Activated CD8-positive, alpha-beta memory T cell treated with anti-CD3 and anti-CD28 coated beads for 1 hour (primary cell): ENCODE results near the gene PSMB8.
A peak's percentile ranks its signal among the peaks of the same experiment; 100 is the strongest.

Source experiments
- DNase-seq, 2 donors: peaks; one replicate each; pipeline ENCODE4 v3.0.0-alpha.2; 2020; ENCODE audit warnings: low read depth in 1 of 2; ENCODE audit errors: extremely low read depth in 1 of 2

The PSMB8 gene

GRCh38 chr6:32857156-32857891, 13.5 kb upstream of the PSMB8 start:
- DNase-seq, result no peak

GRCh38 chr6:32855467-32856174, 11.8 kb upstream of the PSMB8 start:
- no peak for DNase-seq

GRCh38 chr6:32854376-32855178, 10.7 kb upstream of the PSMB8 start:
- DNase-seq, result peak in 1 of 2 donors; percentile 34

GRCh38 chr6:32853541-32854375, 9.9 kb upstream of the PSMB8 start, which contains the start of the genes PSMB9 and TAP1:
TSS of gene PSMB9 (plus strand) at chr6:32854192. CDS start at chr6:32854230, 38 bp downstream.
TSS of gene TAP1 (minus strand) at chr6:32853704. CDS start at chr6:32853636, 68 bp downstream.
- DNase-seq, result peak; percentile 87 to 90

GRCh38 chr6:32852844-32853540, 9.1 kb upstream of the PSMB8 start:
- DNase-seq, result no peak

- no peak for DNase-seq
Observed at GRCh38 chr6:32852018-32852843, 8.4 kb upstream of the PSMB8 start.

GRCh38 chr6:32851025-32851424, 7.2 kb upstream of the PSMB8 start:
- no peak for DNase-seq

GRCh38 chr6:32849126-32849525, 5.3 kb upstream of the PSMB8 start:
- no peak for DNase-seq

GRCh38 chr6:32847795-32848194, 3.9 kb upstream of the PSMB8 start:
- no peak for DNase-seq

GRCh38 chr6:32847004-32847403, 3.2 kb upstream of the PSMB8 start:
- no peak for DNase-seq

- DNase-seq, result no peak
Observed at GRCh38 chr6:32845384-32845884, 1.6 kb upstream of the PSMB8 start.

GRCh38 chr6:32844839-32845383, 1.1 kb upstream of the PSMB8 start:
- DNase-seq, result no peak

- no peak for DNase-seq
Observed at GRCh38 chr6:32843331-32843978, 392 bp downstream of the PSMB8 start.

- no peak for DNase-seq
Observed at GRCh38 chr6:32842690-32843089, 1.2 kb downstream of the PSMB8 start.

- DNase-seq, result no peak
Observed at GRCh38 chr6:32842021-32842650, 1.7 kb downstream of the PSMB8 start.

GRCh38 chr6:32840604-32841246, 3.1 kb downstream of the PSMB8 start:
- DNase-seq, result no peak

- no peak for DNase-seq
Observed at GRCh38 chr6:32839356-32839755, 4.5 kb downstream of the PSMB8 start.
